Pulmonary artery endothelial cell (primary cell): ENCODE measurements around the gene ECSCR. TPM values are rescaled to one million over a fixed set of nuclear protein-coding genes. Genes with fewer than 3 reads are reported as not detected.
"Not testable (repeated sequence)": the region's sequence is repeated elsewhere in the genome, so short reads cannot be mapped to it uniquely, and the experiment has no call there.

Experiments used
- DNase-seq: peaks from one replicate; pipeline ENCODE4 v3.0.0-alpha.2; 2011; ENCODE audit warnings: low read depth, low spot score
- total RNA-seq: library from RNA; depleted of rRNA; stranded (reverse); fragments of >200 nt; gene quantifications from 2 replicates; pipeline ENCODE4 v1.2.3, GENCODE V29; 2014

ECSCR gene, protein sequence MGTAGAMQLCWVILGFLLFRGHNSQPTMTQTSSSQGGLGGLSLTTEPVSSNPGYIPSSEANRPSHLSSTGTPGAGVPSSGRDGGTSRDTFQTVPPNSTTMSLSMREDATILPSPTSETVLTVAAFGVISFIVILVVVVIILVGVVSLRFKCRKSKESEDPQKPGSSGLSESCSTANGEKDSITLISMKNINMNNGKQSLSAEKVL
- 448 and 513 TPM in 2 replicates for total RNA-seq

DNA sequence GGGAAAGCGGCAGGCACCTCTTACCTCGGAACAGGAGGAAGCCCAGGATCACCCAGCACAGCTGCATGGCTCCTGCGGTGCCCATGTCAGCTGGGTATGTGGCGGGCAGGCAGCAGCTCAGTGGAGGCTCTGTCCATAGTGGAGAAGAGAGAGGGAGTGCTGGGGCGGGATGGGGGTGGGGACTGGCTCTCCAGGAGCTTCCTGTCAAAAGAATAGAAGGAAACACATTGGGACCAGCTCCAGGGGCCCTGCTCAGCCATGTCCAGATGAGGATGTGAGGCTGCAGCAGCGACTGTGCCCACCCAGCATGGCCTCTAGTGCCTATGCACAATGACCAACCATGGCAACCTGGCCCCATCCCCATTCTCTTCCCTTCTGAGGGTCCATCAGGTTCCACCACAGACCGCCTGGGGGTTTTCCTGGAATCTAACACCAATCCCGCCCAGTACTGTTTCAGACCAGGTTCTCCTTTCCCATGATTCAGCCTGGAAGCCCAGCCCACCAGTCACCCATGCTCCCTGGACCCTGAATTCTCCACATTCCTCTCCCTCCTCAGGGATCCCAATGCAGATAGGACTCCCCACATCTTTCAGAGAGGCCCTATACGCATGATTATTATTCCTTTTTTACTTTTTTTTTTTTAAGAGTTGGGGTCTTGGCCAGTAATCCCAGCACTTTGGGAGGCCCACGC, at the start of gene ECSCR:
Gene ECSCR, minus strand, starts transcription at position 158 of the 691 bp plus-strand sequence. Its CDS starts 73 bp downstream, at position 85.
- DNase-seq = peak; percentile 79

- not testable (repeated sequence) for DNase-seq
Measured at GRCh38 chr5:139504722-139505121, 42.2 kb upstream of the ECSCR start.

DNA sequence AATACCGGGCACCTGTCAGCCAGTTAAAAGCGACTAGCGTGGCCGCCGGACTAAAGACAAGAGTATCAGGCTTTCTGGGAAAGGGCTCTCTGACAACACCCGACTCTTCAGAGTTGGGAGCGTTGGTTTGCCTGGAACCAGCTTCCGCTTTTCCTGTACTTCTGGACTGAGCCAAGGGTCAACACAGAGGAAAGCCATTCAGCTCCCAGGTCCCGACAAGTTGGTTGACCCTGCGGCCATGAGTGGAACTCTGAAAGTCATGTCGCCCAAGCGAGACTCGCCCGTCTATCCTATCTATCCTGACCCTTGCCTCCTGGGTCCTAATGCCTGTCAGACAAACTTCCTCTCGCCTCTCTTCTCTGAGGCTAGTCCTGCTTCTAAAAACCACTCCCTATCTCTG, 41.3 kb upstream of the ECSCR start:
- DNase-seq = not testable (repeated sequence)

DNA sequence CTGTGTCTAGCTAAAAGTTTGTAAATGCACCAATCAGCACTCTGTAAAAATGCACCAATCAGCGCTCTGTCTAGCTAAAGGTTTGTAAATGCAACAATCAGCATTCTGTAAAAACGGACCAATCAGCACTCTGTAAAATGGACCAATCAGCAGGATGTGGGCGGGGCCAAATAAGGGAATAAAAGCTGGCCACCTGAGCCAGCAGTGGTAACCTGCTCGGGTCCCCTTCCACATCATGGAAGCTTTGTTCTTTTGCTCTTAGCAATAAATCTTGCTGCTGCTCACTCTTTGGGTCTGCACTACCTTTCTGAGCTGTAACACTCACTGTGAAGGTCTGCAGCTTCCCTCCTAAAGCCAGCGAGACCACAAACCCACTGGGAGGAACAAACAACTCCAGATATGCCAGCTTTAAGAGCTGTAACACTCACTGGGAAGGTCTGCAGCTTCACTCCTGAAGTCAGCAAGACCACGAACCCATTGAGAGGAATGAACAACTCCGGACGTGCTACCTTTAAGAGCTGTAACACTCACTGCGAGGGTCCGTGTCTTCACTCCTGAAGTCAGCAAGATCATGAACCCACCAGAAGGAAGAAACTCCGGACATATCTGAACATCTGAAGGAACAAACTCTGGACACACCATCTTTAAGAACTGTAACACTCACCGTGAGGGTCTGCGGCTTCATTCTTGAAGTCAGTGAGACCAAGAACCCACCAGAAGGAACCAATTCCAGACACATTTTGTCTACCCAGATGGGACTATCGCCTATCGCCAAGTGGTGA, 40.7 kb upstream of the ECSCR start:
- DNase-seq = not testable (repeated sequence)

- DNase-seq = no peak
Measured at GRCh38 chr5:139501381-139501780, 38.8 kb upstream of the ECSCR start.

- no peak for DNase-seq
Measured at GRCh38 chr5:139495638-139496435, 33.3 kb upstream of the ECSCR start.

DNA sequence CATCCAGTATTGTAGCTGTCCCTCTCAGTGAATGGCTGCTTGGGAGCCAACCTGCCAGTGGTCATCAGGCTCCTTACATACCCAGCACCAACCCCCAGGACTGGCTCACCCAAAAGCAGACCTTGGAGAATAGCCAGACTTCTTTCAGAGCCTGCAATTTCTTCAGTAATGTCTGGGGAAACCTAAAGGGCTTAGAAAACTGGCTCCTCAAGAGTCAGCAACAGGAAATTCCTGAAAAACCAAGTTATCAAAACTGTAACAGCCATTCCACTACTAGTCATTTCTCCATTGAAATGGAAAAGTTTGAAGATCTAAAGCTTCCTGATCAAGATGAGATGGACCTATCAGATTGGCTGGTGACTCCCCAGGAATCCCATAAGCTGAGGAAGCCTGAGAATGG, 32.3 kb upstream of the ECSCR start:
- DNase-seq = no peak

- no peak for DNase-seq
Measured at GRCh38 chr5:139494256-139494655, 31.7 kb upstream of the ECSCR start.

DNA sequence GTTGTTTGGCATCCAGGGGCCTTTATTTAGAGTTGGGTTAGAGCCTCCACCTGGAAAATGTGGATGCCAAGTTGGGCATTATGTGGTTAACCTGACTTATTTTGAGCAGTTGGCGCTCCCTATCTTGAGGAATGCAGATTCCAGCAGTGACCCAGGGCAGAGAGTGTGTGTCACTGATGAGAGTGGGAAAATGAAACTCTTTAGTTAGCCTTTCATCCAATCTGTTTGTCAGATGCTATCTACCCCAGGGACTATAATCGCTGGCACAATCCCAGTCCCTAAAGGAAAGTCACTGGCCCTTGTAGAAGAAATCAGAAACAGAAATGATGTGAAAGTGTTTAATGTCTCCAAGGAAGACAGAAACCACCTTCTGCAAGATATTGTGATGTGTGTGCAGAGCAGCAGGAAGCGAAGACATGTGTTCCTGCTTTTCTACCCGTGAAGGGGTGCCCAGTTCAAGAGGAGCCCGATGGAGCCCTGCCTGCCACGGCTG, 30.2 kb upstream of the ECSCR start:
- DNase-seq = no peak

- no peak for DNase-seq
Measured at GRCh38 chr5:139488260-139488659, 25.7 kb upstream of the ECSCR start.

DNA sequence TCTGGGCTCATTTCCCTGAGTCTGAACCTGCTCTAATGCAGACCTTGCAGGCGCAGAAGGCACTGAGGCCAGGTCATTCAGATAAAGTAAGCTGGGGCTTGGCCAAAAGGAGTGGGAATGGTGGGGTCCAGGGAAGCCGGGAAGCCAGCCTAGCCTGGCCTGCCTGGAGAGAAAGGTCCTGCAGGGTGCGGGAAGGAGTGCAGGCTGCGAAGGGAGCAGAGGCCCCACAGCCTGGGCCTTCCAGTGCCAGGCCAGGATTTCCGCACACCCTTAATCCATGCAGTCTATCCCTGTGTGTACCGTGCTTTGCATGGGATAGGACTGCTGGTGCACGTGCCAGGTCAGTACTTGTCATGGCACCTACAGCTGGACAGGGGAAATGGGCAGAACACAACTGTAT, 23.7 kb upstream of the ECSCR start:
- DNase-seq = no peak

- not testable (repeated sequence) for DNase-seq
Measured at GRCh38 chr5:139482890-139483208, 20.3 kb upstream of the ECSCR start.

GRCh38 chr5:139482050-139482889, 19.7 kb upstream of the ECSCR start, which contains the start of gene STING1:
TSS of gene STING1 (minus strand) at chr5:139482758. CDS start at chr5:139481704, 1,054 bp downstream.
- peak; percentile 71 for DNase-seq

DNA sequence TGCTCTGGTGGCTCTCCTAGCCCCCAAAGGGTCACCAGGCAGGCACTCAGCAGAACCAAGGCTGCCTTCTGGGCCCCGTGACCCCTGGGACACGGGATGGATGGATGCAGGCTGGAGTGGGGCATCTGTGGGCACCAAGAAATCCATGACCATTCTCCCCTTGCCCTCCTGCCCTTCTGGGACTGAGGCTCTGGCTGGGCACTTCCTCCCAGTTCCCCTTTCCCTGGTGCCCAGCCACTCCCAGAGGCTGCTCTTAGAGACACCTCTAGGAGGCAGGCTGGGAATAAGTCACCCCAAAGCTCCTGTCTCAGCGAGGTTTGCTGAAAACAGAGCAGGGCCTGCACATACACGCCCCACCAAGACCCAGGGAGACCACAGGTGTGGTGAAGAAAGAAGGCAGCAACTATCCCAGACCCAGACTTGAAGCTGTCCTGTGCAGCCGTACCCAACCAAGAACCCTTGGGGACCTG, 19.1 kb upstream of the ECSCR start:
- DNase-seq = no peak

DNA sequence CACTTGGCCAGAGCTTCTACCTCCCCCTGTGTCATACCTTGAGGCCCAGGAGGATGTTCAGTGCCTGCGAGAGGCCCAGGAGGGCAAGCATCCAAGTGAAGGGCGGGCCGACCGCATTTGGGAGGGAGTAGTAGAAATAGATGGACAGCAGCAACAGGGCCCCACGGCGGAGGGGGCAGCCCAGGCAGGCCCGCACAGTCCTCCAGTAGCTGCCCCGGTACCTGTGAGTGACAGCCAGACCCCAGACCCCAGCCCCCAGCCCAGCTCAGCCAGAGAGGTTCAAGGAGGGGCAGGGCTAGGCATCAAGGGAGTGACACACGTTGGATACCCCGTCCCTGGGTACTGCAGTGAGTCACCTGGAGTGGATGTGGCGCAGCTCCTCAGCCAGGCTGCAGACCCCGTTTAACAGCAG, 18.6 kb upstream of the ECSCR start:
- no peak for DNase-seq

DNA sequence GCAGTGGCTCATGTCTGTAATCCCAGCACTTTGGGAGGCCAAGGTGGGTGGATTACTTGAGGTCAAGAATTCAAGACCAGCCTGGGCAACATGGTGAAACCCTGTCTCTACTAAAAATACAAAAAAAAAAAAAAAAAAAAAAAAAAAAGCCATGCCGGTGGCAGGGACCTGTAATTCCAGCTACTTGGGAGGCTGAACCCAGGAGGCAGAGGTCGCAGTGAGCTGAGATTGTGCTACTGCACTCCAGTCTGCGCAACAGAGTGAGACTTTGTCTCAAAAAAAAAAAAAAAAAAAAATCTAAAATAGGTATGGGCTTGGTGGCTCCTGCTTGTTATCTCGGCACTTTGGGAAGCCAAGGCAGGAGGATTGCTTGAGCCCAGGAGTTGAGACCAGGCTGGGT, 17.2 kb upstream of the ECSCR start:
- not testable (repeated sequence) for DNase-seq

DNA sequence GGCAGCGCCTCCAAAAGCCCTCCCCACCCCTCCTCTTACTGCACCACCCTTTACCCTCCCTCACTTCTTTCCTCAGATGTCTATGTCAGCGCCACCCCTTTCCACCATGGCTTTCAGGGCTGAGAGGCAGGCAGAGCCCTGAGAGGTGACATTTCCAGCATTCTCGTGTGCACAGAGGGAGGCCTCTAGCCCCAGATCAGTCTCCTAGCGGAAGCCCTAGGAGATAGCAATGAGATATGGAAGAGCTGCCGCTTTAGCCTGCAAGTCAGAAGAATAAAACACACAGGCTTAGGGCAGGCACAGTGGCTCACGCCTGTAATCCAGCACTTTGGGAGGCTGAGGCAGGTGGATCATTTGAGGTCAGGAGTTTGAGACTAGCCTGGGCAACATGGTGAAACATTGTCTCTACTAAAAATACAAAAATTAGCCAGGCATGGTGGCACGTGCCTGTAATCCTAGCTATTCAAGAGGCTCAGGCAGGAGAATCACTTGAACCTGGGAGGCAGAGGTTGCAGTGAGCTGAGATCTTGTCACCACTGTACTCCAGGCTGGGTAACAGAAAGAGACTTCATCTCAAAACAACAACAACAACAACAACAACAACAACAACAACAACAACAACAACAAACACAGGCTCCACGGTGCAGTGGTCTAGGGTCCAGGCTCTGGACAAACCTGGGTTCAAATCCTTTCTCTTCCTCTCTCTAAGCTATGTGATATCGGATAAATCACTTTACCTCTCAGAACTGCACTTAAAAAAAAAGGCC, 16.3 kb upstream of the ECSCR start:
- DNase-seq = not testable (repeated sequence)

GRCh38 chr5:139475865-139476617, 13.5 kb upstream of the ECSCR start:
- no peak for DNase-seq
